ENCODE measurements around the gene CENPW. TPM values are rescaled to one million over a fixed set of nuclear protein-coding genes. Genes with fewer than 3 reads are reported as not detected.
A peak's percentile ranks its signal among the peaks of the same experiment; 100 is the strongest.

CENPW gene
- polyA plus RNA-seq, 3 donors, result 3.8 to 18.7 (median 17.6) TPM

- no peak for TF ChIP-seq CTCF (IDR thresholded peaks at IDR 0.05)
- Histone ChIP-seq H3K9me3 (replicated peaks in 1 of 2; ENCODE audit: control insufficient read depth in 1 of 2, insufficient read depth in 1 of 2, low read length in 2 of 2) (no peaks in the 10 kb centered on the region), H3K4me1 (ENCODE audit: control insufficient read depth in 1 of 2, insufficient read depth in 2 of 2, low read length in 2 of 2) (no peaks in the 10 kb centered on the region), H3K27me3 (ENCODE audit: control insufficient read depth in 2 of 2, insufficient read depth in 2 of 2, low read length in 2 of 2) (no peaks in the 10 kb centered on the region), H2AFZ (ENCODE audit: insufficient read depth, low read depth, low read length, poor library complexity, severe bottlenecking) (no peak overlapping the region), H3K4me3 (replicated peaks in 1 of 3; ENCODE audit: low read depth in 2 of 3, low read length in 3 of 3) (no peak overlapping the region), H3K4me2 (replicated peaks; ENCODE audit: extremely low read depth, low read length, poor library complexity, severe bottlenecking) (no peak overlapping the region), H3K9ac (ENCODE audit: insufficient read depth, low read length, poor library complexity, severe bottlenecking) (no peak overlapping the region), H4K20me1 (ENCODE audit: insufficient read depth, low read length) (no peaks in the 10 kb centered on the region), H3K36me3 (replicated peaks in 1 of 2; ENCODE audit: control insufficient read depth in 1 of 2, insufficient read depth in 2 of 2, low read length in 2 of 2) (no peaks in the 10 kb centered on the region), H3K27ac (ENCODE audit: low read depth in 1 of 2, low read length in 2 of 2) (no peak overlapping the region), H3K79me2 (ENCODE audit: insufficient read depth, low read length) (no peaks in the 10 kb centered on the region)
- whole genome bisulfite sequencing (ENCODE audit: insufficient coverage), result no CpG with 5 or more reads among the region's 3 CpGs
- no peaks in the 10 kb centered on the region for H3K36me3 Mint-ChIP-seq
- peaks cover under 1 to 17% (median 12%) of the 10 kb centered on the region in 7 donors for H3K9me3 Mint-ChIP-seq
- no peak for DNase-seq
- no peaks in the 10 kb centered on the region for H3K4me1 Mint-ChIP-seq
- no peak overlapping the region for H3K4me3 Mint-ChIP-seq
- no peaks in the 10 kb centered on the region for H3K27me3 Mint-ChIP-seq (ENCODE audit: low read depth in 3 of 3)
- intact Hi-C loops (cut with micrococcal nuclease), result no loop called here
- H3K27ac Mint-ChIP-seq, result no peak overlapping the region
Observed at GRCh38 chr6:126388104-126388598, 48.2 kb downstream of the CENPW start.

GRCh38 chr6:126396131-126396530 is 56.2 kb downstream of the CENPW start:
- no peaks in the 10 kb centered on the region for H3K79me2 ChIP-seq (ENCODE audit: insufficient read depth, low read length)
- H3K9me3 Mint-ChIP-seq, result peaks cover 0 to 11% (median 4%) of the 10 kb centered on the region in 7 donors
- peak overlapping the region in 1 of 7 donors; percentile 71 for H3K27ac Mint-ChIP-seq

More at GRCh38 chr6:126396131-126396530, 56.2 kb downstream of the CENPW start:
- no peak overlapping the region for H3K4me2 ChIP-seq (replicated peaks; ENCODE audit: extremely low read depth, low read length, poor library complexity, severe bottlenecking)
- H3K9me3 ChIP-seq (replicated peaks in 1 of 2; ENCODE audit: control insufficient read depth in 1 of 2, insufficient read depth in 1 of 2, low read length in 2 of 2), result no peaks in the 10 kb centered on the region
- no peaks in the 10 kb centered on the region for H3K27me3 ChIP-seq (ENCODE audit: control insufficient read depth in 2 of 2, insufficient read depth in 2 of 2, low read length in 2 of 2)
- H3K27me3 Mint-ChIP-seq (ENCODE audit: low read depth in 3 of 3), result no peaks in the 10 kb centered on the region
- H3K4me1 ChIP-seq (ENCODE audit: control insufficient read depth in 1 of 2, insufficient read depth in 2 of 2, low read length in 2 of 2), result no peaks in the 10 kb centered on the region
- no peaks in the 10 kb centered on the region for H4K20me1 ChIP-seq (ENCODE audit: insufficient read depth, low read length)
- DNase-seq, result no peak
- H3K9ac ChIP-seq (ENCODE audit: insufficient read depth, low read length, poor library complexity, severe bottlenecking), result no peak overlapping the region
- intact Hi-C loops (cut with micrococcal nuclease), result no loop called here
- H3K36me3 Mint-ChIP-seq, result no peaks in the 10 kb centered on the region
- H2AFZ ChIP-seq (ENCODE audit: insufficient read depth, low read depth, low read length, poor library complexity, severe bottlenecking), result no peak overlapping the region
- H3K27ac ChIP-seq (ENCODE audit: low read depth in 1 of 2, low read length in 2 of 2), result no peak overlapping the region
- 64% methylated on average over 2 of the region's 2 CpGs for WGBS (ENCODE audit: insufficient coverage)
- no peaks in the 10 kb centered on the region for H3K4me1 Mint-ChIP-seq
- H3K36me3 ChIP-seq (replicated peaks in 1 of 2; ENCODE audit: control insufficient read depth in 1 of 2, insufficient read depth in 2 of 2, low read length in 2 of 2), result no peaks in the 10 kb centered on the region
- H3K4me3 Mint-ChIP-seq, result no peak overlapping the region
- H3K4me3 ChIP-seq (replicated peaks in 1 of 3; ENCODE audit: low read depth in 2 of 3, low read length in 3 of 3), result no peak overlapping the region
- TF ChIP-seq CTCF (IDR thresholded peaks at IDR 0.05), result no peak

All from CD14-positive monocyte (primary cell).